Fibroblast of the aortic adventitia (primary cell): Measurements from ENCODE around the gene KCNH3. TPM values are rescaled to one million over a fixed set of nuclear protein-coding genes. Genes with fewer than 3 reads are reported as not detected.
"Not testable (repeated sequence)": the region's sequence is repeated elsewhere in the genome, so short reads cannot be mapped to it uniquely, and the experiment has no call there.

Experiments
- DNase-seq: peaks from one replicate; pipeline ENCODE4 v3.0.0-alpha.2; 2010; ENCODE audit warnings: low read depth
- H3K4me3 ChIP-seq: 2 replicates; pipeline ENCODE4 v1.5.1; 2011; ENCODE audit warnings: low read depth, mild to moderate bottlenecking, control low read depth, low read length, moderate library complexity
- total RNA-seq: library from RNA; depleted of rRNA; stranded (reverse); fragments of >200 nt; gene quantifications from 2 replicates; pipeline ENCODE4 v1.2.3, GENCODE V29; 2012; ENCODE audit warnings: low replicate concordance
- TF ChIP-seq, protein P1 (sequence below): IDR thresholded peaks from 2 replicates; pipeline ENCODE4 v1.5.1; 2011; ENCODE audit warnings: mild to moderate bottlenecking, low read length, control low read depth, inconsistent platforms; ENCODE audit not compliant: insufficient read depth

The KCNH3 gene
- total RNA-seq, 1 donor: 0.18 TPM

DNA sequence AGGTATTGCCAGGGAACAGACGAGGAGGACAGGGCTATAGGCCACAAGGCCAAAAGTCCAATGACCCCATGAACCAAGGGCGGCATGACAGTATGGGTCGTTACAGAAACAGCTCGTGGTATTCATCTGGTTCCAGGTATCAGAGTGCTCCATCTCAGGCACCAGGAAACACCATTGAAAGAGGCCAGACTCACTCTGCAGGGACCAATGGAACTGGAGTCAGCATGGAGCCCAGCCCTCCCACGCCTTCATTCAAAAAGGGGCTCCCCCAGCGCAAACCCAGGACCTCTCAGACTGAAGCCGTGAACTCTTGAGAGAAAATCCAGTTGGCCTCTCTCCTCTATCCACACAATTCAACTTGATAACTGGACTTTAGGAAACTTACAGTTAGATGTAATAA is 12.9 kb upstream of the KCNH3 start:
- no peak overlapping the region for H3K4me3 ChIP-seq
- TF ChIP-seq, protein P1, sequence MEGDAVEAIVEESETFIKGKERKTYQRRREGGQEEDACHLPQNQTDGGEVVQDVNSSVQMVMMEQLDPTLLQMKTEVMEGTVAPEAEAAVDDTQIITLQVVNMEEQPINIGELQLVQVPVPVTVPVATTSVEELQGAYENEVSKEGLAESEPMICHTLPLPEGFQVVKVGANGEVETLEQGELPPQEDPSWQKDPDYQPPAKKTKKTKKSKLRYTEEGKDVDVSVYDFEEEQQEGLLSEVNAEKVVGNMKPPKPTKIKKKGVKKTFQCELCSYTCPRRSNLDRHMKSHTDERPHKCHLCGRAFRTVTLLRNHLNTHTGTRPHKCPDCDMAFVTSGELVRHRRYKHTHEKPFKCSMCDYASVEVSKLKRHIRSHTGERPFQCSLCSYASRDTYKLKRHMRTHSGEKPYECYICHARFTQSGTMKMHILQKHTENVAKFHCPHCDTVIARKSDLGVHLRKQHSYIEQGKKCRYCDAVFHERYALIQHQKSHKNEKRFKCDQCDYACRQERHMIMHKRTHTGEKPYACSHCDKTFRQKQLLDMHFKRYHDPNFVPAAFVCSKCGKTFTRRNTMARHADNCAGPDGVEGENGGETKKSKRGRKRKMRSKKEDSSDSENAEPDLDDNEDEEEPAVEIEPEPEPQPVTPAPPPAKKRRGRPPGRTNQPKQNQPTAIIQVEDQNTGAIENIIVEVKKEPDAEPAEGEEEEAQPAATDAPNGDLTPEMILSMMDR: no peak
- no peak for DNase-seq

DNA sequence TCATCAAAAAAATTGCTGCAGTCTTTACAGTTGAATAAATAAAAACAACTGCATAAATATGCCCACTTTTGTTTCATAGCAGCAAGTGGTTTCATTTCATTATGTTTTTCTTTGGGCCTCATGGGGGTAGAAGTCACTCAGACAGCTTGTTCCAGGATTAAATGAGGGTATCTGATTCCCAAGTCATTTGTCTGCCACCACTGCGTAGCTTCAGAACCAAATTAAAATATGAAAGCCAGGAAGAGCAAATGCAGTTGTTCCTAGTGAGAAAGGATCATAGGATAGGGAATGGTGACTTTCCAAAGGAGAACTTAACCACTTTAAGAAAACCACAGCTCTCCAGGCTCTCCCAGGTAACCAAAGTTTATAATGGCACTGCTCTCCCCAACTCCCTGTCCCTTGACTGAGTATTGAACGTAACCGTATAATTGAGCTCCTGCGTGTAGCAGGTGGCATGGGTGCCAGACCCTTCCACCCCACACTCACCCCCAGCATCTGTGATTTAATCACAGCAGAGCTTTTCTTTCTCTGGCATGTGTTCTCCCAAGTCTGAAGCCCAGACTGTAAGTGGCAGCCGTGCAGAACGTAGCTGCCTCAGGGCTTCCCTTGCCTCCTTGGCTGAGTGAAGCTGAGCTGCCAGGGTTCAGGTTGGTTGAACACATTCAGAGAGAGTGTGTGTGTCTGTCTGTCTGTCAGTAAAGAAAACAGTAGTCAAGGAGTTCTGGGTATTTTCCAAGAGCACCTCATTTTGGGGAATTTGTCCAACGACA is 11.3 kb upstream of the KCNH3 start:
- no peak for DNase-seq
- H3K4me3 ChIP-seq: no peak overlapping the region
- TF ChIP-seq, protein P1: no peak

DNA sequence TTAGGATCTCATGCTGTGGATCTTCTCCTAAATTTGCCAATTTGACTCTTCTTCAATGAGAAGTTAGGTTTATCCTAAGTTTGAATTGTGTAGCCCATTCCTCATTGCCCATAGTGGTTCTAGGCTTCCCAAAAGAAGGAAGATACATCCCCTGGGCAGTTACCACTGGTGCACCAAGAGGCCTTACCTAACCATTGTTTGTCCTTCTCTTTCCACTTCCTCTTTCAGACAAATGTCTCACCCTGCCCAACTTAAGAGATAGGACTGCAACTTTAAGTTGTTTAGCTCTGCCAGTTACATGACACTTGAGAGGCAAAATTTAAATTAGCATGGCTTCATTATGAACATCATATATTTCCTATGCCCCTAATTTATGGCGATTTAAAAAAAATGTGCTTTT is 9.4 kb upstream of the KCNH3 start:
- no peak overlapping the region for H3K4me3 ChIP-seq
- no peak for DNase-seq
- TF ChIP-seq, protein P1: no peak

DNA sequence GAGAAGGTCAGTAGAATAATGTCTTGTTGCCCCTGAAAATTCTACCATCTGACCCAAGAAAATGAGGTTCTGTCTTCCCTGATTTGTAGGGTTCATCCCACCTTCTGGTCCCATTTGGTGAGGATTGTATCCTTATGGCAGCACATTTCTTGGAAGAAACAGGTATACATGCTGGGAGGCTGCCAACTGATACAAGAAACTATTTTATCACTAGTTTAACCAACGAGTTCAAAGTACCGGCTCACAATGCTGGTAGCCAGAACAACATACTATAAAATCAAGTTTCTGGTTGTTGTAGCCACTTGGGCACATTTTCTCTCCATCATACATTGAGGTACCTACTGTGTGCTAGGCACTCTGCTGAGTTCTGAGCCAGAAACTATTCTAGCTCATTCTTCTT is 7.1 kb upstream of the KCNH3 start:
- H3K4me3 ChIP-seq: no peak overlapping the region
- DNase-seq: no peak
- TF ChIP-seq, protein P1: no peak

DNA sequence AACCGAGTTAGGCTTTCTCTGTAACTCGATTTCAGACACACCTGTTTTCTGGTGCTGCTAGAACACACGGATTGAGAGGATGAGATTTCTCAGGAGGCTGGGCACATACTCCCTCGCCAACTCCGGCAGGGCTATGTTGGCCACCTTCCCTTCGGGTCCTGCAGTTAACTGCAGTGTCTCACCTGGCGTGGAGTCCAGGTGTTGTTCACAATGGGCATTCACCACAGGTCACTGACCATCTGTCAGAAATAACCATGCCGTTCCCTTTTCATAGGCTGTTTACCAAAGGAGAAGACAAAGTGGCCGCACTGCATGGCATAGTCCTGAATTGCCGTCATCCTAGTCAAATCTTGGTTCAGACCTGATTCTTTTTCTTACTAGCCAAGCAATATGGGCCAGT is 5.5 kb upstream of the KCNH3 start:
- no peak for DNase-seq
- H3K4me3 ChIP-seq: no peak overlapping the region
- TF ChIP-seq, protein P1: no peak

DNA sequence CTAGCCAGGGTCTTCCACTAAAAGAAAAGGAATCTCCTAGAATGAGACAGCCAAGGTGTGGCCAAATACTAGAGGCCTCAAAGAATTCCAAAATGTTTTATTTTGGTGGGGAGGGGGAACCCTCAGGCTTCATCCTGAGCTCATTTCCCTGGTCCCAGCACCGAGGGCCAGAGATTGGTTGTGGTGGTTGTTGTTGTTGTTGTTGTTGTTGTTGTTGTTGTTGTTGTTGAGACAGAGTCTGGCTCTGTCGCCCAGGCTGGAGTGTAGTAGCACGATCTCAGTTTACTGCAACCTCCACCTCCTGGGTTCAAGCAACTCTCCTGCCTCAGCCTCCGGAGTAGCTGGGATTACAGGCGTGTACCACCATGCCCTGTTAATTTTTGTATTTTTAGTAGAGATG is 4.7 kb upstream of the KCNH3 start:
- DNase-seq, H3K4me3 ChIP-seq: not testable (repeated sequence)

DNA sequence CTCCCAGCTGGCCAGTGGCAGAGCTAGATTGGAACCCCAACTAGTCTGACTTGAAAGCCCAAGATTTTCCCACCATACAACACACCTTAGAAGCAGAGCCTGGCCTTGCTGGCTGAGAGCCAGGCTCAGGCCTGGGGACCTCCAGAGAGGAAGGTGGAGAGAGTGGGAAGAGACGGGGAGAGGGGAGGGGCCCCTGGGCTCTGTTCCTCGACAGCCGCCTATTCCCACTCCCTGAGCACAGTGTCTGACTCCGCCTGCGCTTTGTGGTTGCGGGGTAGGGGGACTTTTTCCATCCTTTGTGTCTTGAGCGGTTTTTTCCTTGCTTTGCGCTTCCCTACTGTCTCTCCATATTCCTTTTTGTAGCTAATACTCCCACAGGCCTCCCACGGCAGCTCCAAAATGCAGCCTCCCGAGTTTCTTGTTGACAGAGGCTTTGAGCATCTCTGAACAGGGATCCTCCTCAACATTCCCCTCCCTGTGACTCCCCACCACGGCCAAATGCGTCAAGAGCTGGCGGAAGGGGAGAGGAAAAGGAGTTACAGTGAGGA is 4.0 kb upstream of the KCNH3 start:
- DNase-seq: no peak
- TF ChIP-seq, protein P1: no peak
- no peak overlapping the region for H3K4me3 ChIP-seq
